Esophagus muscularis mucosa (tissue), 4 donors: ENCODE data around the gene SLC10A6. TPM values are rescaled to one million over a fixed set of nuclear protein-coding genes. Genes with fewer than 3 reads are reported as not detected.

Experiments used
- DNase-seq: peaks from one replicate; pipeline ENCODE4 v3.0.0-alpha.2; 2017; ENCODE audit errors: extremely low spot score
- H3K27ac ChIP-seq, 4 donors: fragments of 200-600 bp; sonication (generic); replicated peaks in 1 of 4; 1 replicate in 3 of 4; 2 replicates in 1 of 4; pipeline ENCODE4 v1.5.1; 2016 to 2019; ENCODE audit warnings: mild to moderate bottlenecking in 1 of 4
- H3K27me3 ChIP-seq, 4 donors: fragments of 200-600 bp; sonication (generic); one replicate each; pipeline versions ENCODE4 v1.5.1 to v1.6.0; 2016 to 2019
- H3K36me3 ChIP-seq, 4 donors: fragments of 200-600 bp; sonication (generic); one replicate each; pipeline ENCODE4 v1.5.1; 2016 to 2019
- H3K4me1 ChIP-seq, 4 donors: fragments of 200-600 bp; sonication (generic); one replicate each; pipeline ENCODE4 v1.5.1; 2016 to 2019
- H3K4me3 ChIP-seq, 4 donors: fragments of 200-600 bp; sonication (generic); 1 replicate in 2 of 4; 2 replicates in 2 of 4; pipeline ENCODE4 v1.5.1; 2016 to 2019; ENCODE audit warnings: mild to moderate bottlenecking in 4 of 4, moderate library complexity in 1 of 4
- H3K9me3 ChIP-seq, 4 donors: fragments of 200-600 bp; sonication (generic); 1 replicate in 3 of 4; 2 replicates in 1 of 4; pipeline ENCODE4 v1.5.1; 2016 to 2019
- CTCF ChIP-seq, 3 experiments: fragments of 200-600 bp in 2 of 3; fragments of 450-650 bp in 1 of 3; sonication (generic) in 2 of 3; IDR thresholded peaks; one replicate each; pipeline ENCODE4 v1.5.1; 2017 to 2019; ENCODE audit warnings: antibody characterized with exemption in 3 of 3, mild to moderate bottlenecking in 2 of 3, moderate library complexity in 1 of 3
- EP300 ChIP-seq: sonication (generic); formaldehyde crosslinking; IDR thresholded peaks from one replicate; pipeline ENCODE4 v1.6.1; 2017; ENCODE audit warnings: antibody characterized with exemption
- POLR2A ChIP-seq: fragments of 450-650 bp; IDR thresholded peaks from one replicate; pipeline ENCODE4 v1.6.1; 2017; ENCODE audit warnings: antibody characterized with exemption, moderate library complexity, mild to moderate bottlenecking, low read depth
- POLR2AphosphoS5 ChIP-seq, 2 donors: sonication (generic); formaldehyde crosslinking; IDR thresholded peaks; one replicate each; pipeline ENCODE4 v1.6.1; 2017; ENCODE audit warnings: antibody characterized with exemption in 2 of 2
- WGBS: methylation state at CpG from one replicate; pipeline ENCODE4 v1.1.5; 2018; 5-methylcytosine and 5-hydroxymethylcytosine counted together
- intact Hi-C: fragments of 100-400 bp; cut with DNase I; formaldehyde crosslinking; loops from one replicate; pipeline ENCODE4 v1.15.1; 2023
- total RNA-seq, 4 donors: library from RNA; depleted of rRNA; stranded (reverse); fragments of >200 nt; gene quantifications; one replicate each; pipeline versions ENCODE4 v1.1.0 to v1.2.1, GENCODE V29; 2016

The SLC10A6 gene
- total RNA-seq, 4 donors from 2014 or later = 1.8 to 8.4 (median 3.4) TPM; not detected in 1

- no peak for DNase-seq
- WGBS = 90% methylated on average over 3 of the region's 3 CpGs
- Histone ChIP-seq H3K27me3 (no peaks in the 10 kb centered on the region), H3K4me1 (no peaks in the 10 kb centered on the region), H3K4me3 (no peak overlapping the region), H3K9me3 (peaks cover 0 to 8% (median 0%) of the 10 kb centered on the region in 4 donors), H3K27ac (no peak overlapping the region), H3K36me3 (peaks cover 0 to 56% (median 8%) of the 10 kb centered on the region in 4 donors)
- intact Hi-C loops = no loop called here
- TF ChIP-seq CTCF (IDR thresholded peaks at IDR 0.05) = no peak
- TF ChIP-seq POLR2A = no peak
- TF ChIP-seq EP300 = no peak
- TF ChIP-seq POLR2AphosphoS5 (IDR thresholded peaks at IDR 0.05) = no peak
These were observed 38.3 kb downstream of the SLC10A6 start for GRCh38 chr4:86810847-86811246.

- H3K4me3 ChIP-seq = no peak overlapping the region
- H3K36me3 ChIP-seq = peaks cover 0 to 50% (median 8%) of the 10 kb centered on the region in 4 donors
- no peak overlapping the region for H3K27ac ChIP-seq
- TF ChIP-seq CTCF (IDR thresholded peaks at IDR 0.05) (no peak), POLR2A (no peak), EP300 (no peak), POLR2AphosphoS5 (IDR thresholded peaks at IDR 0.05) (no peak)
- H3K4me1 ChIP-seq = no peaks in the 10 kb centered on the region
- H3K27me3 ChIP-seq = no peaks in the 10 kb centered on the region
- no peak for DNase-seq
- H3K9me3 ChIP-seq = no peaks in the 10 kb centered on the region
- intact Hi-C loops = no loop called here
- 95% methylated on average over 3 of the region's 3 CpGs for WGBS
These were observed 39.4 kb downstream of the SLC10A6 start for GRCh38 chr4:86809809-86810208.

GRCh38 chr4:86791126-86791525, 58.1 kb downstream of the SLC10A6 start:
- Histone ChIP-seq H3K36me3 (peaks cover 0 to 25% (median 6%) of the 10 kb centered on the region in 4 donors), H3K9me3 (no peaks in the 10 kb centered on the region), H3K4me3 (no peak overlapping the region), H3K27ac (no peak overlapping the region), H3K27me3 (no peaks in the 10 kb centered on the region), H3K4me1 (no peaks in the 10 kb centered on the region)
- intact Hi-C loops = no loop called here
- WGBS = 83% methylated on average over 1 of the region's 8 CpGs
- DNase-seq = no peak
- TF ChIP-seq EP300 = no peak
- no peak for TF ChIP-seq CTCF (IDR thresholded peaks at IDR 0.05)
- no peak for TF ChIP-seq POLR2A
- TF ChIP-seq POLR2AphosphoS5 (IDR thresholded peaks at IDR 0.05) = no peak

- DNase-seq = no peak
- Histone ChIP-seq H3K4me1 (no peaks in the 10 kb centered on the region), H3K9me3 (no peaks in the 10 kb centered on the region), H3K27me3 (no peaks in the 10 kb centered on the region), H3K27ac (no peak overlapping the region), H3K4me3 (no peak overlapping the region), H3K36me3 (peaks cover 0 to 33% (median 6%) of the 10 kb centered on the region in 4 donors)
- intact Hi-C loops = no loop called here
- WGBS = 95% methylated on average over 2 of the region's 2 CpGs
- TF ChIP-seq POLR2AphosphoS5 (IDR thresholded peaks at IDR 0.05) (no peak), CTCF (IDR thresholded peaks at IDR 0.05) (no peak), EP300 (no peak), POLR2A (no peak)
These were observed 60.4 kb downstream of the SLC10A6 start for GRCh38 chr4:86788826-86789225.

- intact Hi-C loops = no loop called here
- peaks cover 0 to 13% (median 0%) of the 10 kb centered on the region in 4 donors for H3K36me3 ChIP-seq
- no peak overlapping the region for H3K27ac ChIP-seq
- H3K4me3 ChIP-seq = no peak overlapping the region
- 98% methylated on average over 4 of the region's 4 CpGs for WGBS
- H3K4me1 ChIP-seq = no peaks in the 10 kb centered on the region
- H3K27me3 ChIP-seq = no peaks in the 10 kb centered on the region
- no peak for DNase-seq
- H3K9me3 ChIP-seq = no peaks in the 10 kb centered on the region
- TF ChIP-seq EP300 (no peak), CTCF (IDR thresholded peaks at IDR 0.05) (no peak), POLR2A (no peak), POLR2AphosphoS5 (IDR thresholded peaks at IDR 0.05) (no peak)
These were observed 71.0 kb downstream of the SLC10A6 start for GRCh38 chr4:86778175-86778574.
